Measurements from ENCODE around the gene RBM4B. TPM values are rescaled to one million over a fixed set of nuclear protein-coding genes. Genes with fewer than 3 reads are reported as not detected.
A peak's percentile ranks its signal among the peaks of the same experiment; 100 is the strongest.
"Not testable (repeated sequence)": the region's sequence is repeated elsewhere in the genome, so short reads cannot be mapped to it uniquely, and the experiment has no call there.

RBM4B gene
- polyA plus RNA-seq, 2 donors: 12.0 to 12.8 TPM

DNA sequence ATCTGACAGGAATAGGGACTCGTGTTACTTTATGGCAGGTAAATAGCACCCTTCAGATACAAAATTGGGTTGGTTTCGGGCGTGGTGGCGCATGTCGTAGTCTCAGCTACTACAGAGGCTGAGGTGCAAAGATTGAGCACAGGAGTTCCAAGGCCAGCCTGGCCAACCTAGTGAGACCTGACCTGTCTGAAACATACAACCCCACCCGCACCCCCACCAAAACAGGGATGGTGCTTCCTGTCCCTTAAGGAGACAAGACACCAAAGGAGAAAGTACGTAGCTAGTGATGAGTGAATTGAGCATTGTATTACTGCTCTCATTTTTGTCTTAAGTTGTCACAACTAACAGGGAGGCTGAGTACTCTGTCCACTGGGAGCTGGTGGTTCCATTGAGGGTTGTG lies 25.0 kb downstream of the RBM4B start:
- Histone ChIP-seq H3K4me3 (ENCODE audit: low read depth in 1 of 2, low read length in 2 of 2) (no peak overlapping the region), H3K27ac (ENCODE audit: low read depth in 2 of 2, low read length in 1 of 2) (no peak overlapping the region), H3K4me1 (ENCODE audit: control insufficient read depth in 2 of 2, insufficient read depth in 2 of 2, low read length in 1 of 2) (no peaks in the 10 kb centered on the region), H3K9me3 (ENCODE audit: control insufficient read depth in 2 of 2, insufficient read depth in 1 of 2, low read depth in 1 of 2, low read length in 1 of 2) (no peaks in the 10 kb centered on the region), H3K27me3 (ENCODE audit: control insufficient read depth in 1 of 2, insufficient read depth in 2 of 2, low read length in 2 of 2) (no peaks in the 10 kb centered on the region), H3K36me3 (ENCODE audit: control insufficient read depth in 2 of 2, insufficient read depth in 2 of 2, low read length in 1 of 2) (peaks cover 0 to 11% of the 10 kb centered on the region in 2 donors)
- WGBS, 2 donors: 86 to 90% methylated on average over 7 of the region's 7 CpGs

DNA sequence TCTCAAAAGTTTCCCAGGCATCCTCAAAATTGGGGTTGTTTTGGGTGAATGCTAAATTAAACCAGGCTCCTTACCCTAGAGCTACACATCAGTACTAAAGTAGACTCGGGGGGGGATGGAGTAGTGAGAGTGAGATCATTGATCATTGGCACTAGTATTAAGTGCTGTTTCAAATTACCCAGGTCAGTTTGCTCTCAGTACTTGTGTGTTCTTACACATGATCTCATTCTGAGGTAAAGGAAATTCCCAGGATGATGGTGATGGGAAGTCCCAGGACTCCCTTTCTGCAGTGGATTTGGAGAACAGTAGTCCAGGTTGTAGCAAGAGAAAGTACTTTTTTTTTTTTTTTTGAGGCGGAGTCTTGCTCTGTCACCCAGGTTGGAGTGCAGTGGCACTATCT lies 26.7 kb downstream of the RBM4B start:
- WGBS, 2 donors: 83 to 94% methylated on average over 2 of the region's 2 CpGs
- peaks cover under 1 to 2% of the 10 kb centered on the region in 2 donors for H3K4me1 ChIP-seq (ENCODE audit: control insufficient read depth in 2 of 2, insufficient read depth in 2 of 2, low read length in 1 of 2)
- no peak overlapping the region for H3K27ac ChIP-seq (ENCODE audit: low read depth in 2 of 2, low read length in 1 of 2)
- peaks cover 4 to 20% of the 10 kb centered on the region in 2 donors for H3K36me3 ChIP-seq (ENCODE audit: control insufficient read depth in 2 of 2, insufficient read depth in 2 of 2, low read length in 1 of 2)
- H3K4me3 ChIP-seq (ENCODE audit: low read depth in 1 of 2, low read length in 2 of 2): no peak overlapping the region
- H3K9me3 ChIP-seq (ENCODE audit: control insufficient read depth in 2 of 2, insufficient read depth in 1 of 2, low read depth in 1 of 2, low read length in 1 of 2): no peaks in the 10 kb centered on the region
- H3K27me3 ChIP-seq (ENCODE audit: control insufficient read depth in 1 of 2, insufficient read depth in 2 of 2, low read length in 2 of 2): no peaks in the 10 kb centered on the region

DNA sequence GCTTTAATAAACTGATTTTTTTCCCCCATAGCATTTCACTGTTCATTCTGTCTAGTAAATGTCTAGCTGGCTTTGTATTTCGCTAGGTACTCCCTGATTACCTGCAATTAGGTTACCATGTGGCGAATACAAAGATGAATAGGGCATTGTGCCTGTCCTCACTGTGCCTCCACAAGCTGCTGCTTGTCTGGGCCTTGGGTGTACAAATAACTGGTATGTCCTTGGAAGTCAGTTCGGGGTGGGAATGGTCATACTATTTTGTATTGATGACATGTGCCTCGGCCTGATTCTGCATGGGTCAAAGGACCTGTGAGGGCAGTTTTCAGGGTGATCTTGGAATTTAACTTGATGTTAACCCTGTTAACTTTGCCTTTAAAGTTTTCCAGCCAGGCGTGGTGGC lies 27.8 kb downstream of the RBM4B start:
- no peak overlapping the region for H3K4me3 ChIP-seq (ENCODE audit: low read depth in 1 of 2, low read length in 2 of 2)
- WGBS, 2 donors: 86 to 87% methylated on average over 5 of the region's 5 CpGs
- H3K27ac ChIP-seq (ENCODE audit: low read depth in 2 of 2, low read length in 1 of 2): no peak overlapping the region
- no peaks in the 10 kb centered on the region for H3K27me3 ChIP-seq (ENCODE audit: control insufficient read depth in 1 of 2, insufficient read depth in 2 of 2, low read length in 2 of 2)
- H3K4me1 ChIP-seq (ENCODE audit: control insufficient read depth in 2 of 2, insufficient read depth in 2 of 2, low read length in 1 of 2): peaks cover 4% of the 10 kb centered on the region in 2 donors
- H3K9me3 ChIP-seq (ENCODE audit: control insufficient read depth in 2 of 2, insufficient read depth in 1 of 2, low read depth in 1 of 2, low read length in 1 of 2): no peaks in the 10 kb centered on the region
- peaks cover 5 to 23% of the 10 kb centered on the region in 2 donors for H3K36me3 ChIP-seq (ENCODE audit: control insufficient read depth in 2 of 2, insufficient read depth in 2 of 2, low read length in 1 of 2)

DNA sequence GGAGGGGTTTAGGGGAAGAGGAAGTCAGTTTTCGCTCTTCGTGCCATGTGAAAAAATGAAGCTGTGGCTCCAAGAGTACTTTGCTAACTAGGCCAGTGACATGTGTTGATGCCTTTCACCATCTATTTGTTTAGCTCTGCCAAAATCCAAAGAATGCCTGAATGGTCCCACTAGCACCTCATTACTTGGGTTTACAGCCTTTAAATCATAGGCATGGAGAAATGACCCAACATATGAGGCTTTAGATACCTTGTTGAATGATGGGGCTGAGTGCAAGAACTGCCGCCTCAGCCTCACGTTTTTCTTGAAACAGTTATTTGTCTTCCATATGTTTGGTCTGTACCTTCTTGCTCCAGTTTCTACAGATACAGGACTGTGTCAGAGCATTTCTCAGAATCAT lies 30.9 kb downstream of the RBM4B start:
- 77 to 84% methylated on average over 4 of the region's 4 CpGs for WGBS, 2 donors
- no peaks in the 10 kb centered on the region for H3K27me3 ChIP-seq (ENCODE audit: control insufficient read depth in 1 of 2, insufficient read depth in 2 of 2, low read length in 2 of 2)
- peaks cover 10 to 28% of the 10 kb centered on the region in 2 donors for H3K36me3 ChIP-seq (ENCODE audit: control insufficient read depth in 2 of 2, insufficient read depth in 2 of 2, low read length in 1 of 2)
- H3K4me1 ChIP-seq (ENCODE audit: control insufficient read depth in 2 of 2, insufficient read depth in 2 of 2, low read length in 1 of 2): peaks cover 8 to 11% of the 10 kb centered on the region in 2 donors
- no peak overlapping the region for H3K27ac ChIP-seq (ENCODE audit: low read depth in 2 of 2, low read length in 1 of 2)
- no peak overlapping the region for H3K4me3 ChIP-seq (ENCODE audit: low read depth in 1 of 2, low read length in 2 of 2)
- H3K9me3 ChIP-seq (ENCODE audit: control insufficient read depth in 2 of 2, insufficient read depth in 1 of 2, low read depth in 1 of 2, low read length in 1 of 2): no peaks in the 10 kb centered on the region

DNA sequence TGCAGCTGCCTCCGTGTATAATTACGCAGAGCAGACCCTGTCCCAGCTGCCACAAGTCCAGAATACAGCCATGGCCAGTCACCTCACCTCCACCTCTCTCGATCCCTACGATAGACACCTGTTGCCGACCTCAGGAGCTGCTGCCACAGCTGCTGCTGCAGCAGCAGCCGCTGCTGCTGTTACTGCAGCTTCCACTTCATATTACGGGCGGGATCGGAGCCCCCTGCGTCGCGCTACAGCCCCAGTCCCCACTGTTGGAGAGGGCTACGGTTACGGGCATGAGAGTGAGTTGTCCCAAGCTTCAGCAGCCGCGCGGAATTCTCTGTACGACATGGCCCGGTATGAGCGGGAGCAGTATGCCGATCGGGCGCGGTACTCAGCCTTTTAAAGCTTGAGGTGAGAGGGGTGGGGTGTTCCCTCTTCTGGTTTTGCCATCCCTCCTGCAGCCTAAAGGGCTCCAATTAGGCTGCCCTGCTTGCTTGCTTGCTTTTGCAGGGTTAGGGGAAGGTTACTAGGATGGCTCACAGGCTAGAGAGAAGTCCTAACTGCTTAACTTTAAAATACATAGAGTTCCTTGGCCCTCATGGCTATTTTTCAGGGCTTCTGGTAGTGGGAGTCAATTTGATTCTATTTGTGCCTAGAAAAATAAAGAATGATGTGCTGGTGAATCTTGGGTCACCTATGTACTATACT lies 33.8 kb downstream of the RBM4B start:
- H3K9me3 ChIP-seq (ENCODE audit: control insufficient read depth in 2 of 2, insufficient read depth in 1 of 2, low read depth in 1 of 2, low read length in 1 of 2): no peaks in the 10 kb centered on the region
- H3K4me1 ChIP-seq (ENCODE audit: control insufficient read depth in 2 of 2, insufficient read depth in 2 of 2, low read length in 1 of 2): peaks cover 8 to 14% of the 10 kb centered on the region in 2 donors
- H3K27me3 ChIP-seq (ENCODE audit: control insufficient read depth in 1 of 2, insufficient read depth in 2 of 2, low read length in 2 of 2): no peaks in the 10 kb centered on the region
- H3K36me3 ChIP-seq (ENCODE audit: control insufficient read depth in 2 of 2, insufficient read depth in 2 of 2, low read length in 1 of 2): peaks cover 19 to 26% of the 10 kb centered on the region in 2 donors
- H3K27ac ChIP-seq (ENCODE audit: low read depth in 2 of 2, low read length in 1 of 2): no peak overlapping the region
- no peak overlapping the region for H3K4me3 ChIP-seq (ENCODE audit: low read depth in 1 of 2, low read length in 2 of 2)
- 82 to 89% methylated on average over 24 of the region's 24 CpGs for WGBS, 2 donors

DNA sequence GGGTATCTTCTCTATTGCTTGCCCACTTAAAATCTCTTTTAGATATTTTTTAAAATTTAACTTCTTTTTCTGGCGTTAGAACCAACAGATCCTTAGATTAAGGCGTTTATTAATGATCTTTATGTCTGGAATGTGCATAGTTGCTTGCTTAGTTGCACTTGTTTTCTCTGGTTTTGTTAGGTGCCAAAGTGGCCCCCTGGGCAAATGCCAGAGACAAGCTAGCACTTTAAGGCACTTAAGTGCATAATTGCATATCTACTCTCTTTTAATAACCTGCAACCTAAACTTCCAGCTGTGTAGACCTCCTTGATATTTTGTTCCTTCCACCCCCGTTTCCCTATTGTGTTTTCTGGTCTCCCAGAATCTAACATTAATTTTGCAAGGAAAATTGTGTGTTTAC lies 35.9 kb downstream of the RBM4B start:
- H3K27ac ChIP-seq (ENCODE audit: low read depth in 2 of 2, low read length in 1 of 2): no peak overlapping the region
- H3K4me1 ChIP-seq (ENCODE audit: control insufficient read depth in 2 of 2, insufficient read depth in 2 of 2, low read length in 1 of 2): peaks cover 8 to 18% of the 10 kb centered on the region in 2 donors
- H3K36me3 ChIP-seq (ENCODE audit: control insufficient read depth in 2 of 2, insufficient read depth in 2 of 2, low read length in 1 of 2): peaks cover 19 to 24% of the 10 kb centered on the region in 2 donors
- H3K4me3 ChIP-seq (ENCODE audit: low read depth in 1 of 2, low read length in 2 of 2): peak overlapping the region in 1 of 2 donors; percentile 42
- 15 to 19% methylated on average over 3 of the region's 3 CpGs for WGBS, 2 donors
- H3K9me3 ChIP-seq (ENCODE audit: control insufficient read depth in 2 of 2, insufficient read depth in 1 of 2, low read depth in 1 of 2, low read length in 1 of 2): no peaks in the 10 kb centered on the region
- no peaks in the 10 kb centered on the region for H3K27me3 ChIP-seq (ENCODE audit: control insufficient read depth in 1 of 2, insufficient read depth in 2 of 2, low read length in 2 of 2)

DNA sequence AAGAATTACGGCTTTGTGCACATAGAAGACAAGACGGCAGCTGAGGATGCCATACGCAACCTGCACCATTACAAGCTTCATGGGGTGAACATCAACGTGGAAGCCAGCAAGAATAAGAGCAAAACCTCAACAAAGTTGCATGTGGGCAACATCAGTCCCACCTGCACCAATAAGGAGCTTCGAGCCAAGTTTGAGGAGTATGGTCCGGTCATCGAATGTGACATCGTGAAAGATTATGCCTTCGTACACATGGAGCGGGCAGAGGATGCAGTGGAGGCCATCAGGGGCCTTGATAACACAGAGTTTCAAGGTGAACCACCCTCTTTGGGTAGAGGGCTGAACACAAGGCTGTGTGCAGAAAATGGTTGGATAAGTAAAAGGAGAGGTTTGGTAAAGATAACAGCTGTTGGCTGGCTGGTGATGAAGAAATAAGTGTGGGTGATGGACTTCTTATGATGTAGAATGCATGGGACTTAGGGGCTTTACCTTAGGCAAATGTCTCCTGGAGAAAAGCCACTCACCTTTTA lies 37.8 kb downstream of the RBM4B start:
- WGBS, 2 donors: 47 to 52% methylated on average over 8 to 9 of the region's 10 CpGs
- Histone ChIP-seq H3K4me3 (ENCODE audit: low read depth in 1 of 2, low read length in 2 of 2) (peak overlapping the region; percentile 96 to 100), H3K36me3 (ENCODE audit: control insufficient read depth in 2 of 2, insufficient read depth in 2 of 2, low read length in 1 of 2) (peaks cover 14 to 18% of the 10 kb centered on the region in 2 donors), H3K4me1 (ENCODE audit: control insufficient read depth in 2 of 2, insufficient read depth in 2 of 2, low read length in 1 of 2) (peaks cover 5 to 14% of the 10 kb centered on the region in 2 donors)
- H3K27me3 ChIP-seq (ENCODE audit: control insufficient read depth in 1 of 2, insufficient read depth in 2 of 2, low read length in 2 of 2); H3K9me3 ChIP-seq (ENCODE audit: control insufficient read depth in 2 of 2, insufficient read depth in 1 of 2, low read depth in 1 of 2, low read length in 1 of 2); H3K27ac ChIP-seq (ENCODE audit: low read depth in 2 of 2, low read length in 1 of 2): not testable (repeated sequence)

DNA sequence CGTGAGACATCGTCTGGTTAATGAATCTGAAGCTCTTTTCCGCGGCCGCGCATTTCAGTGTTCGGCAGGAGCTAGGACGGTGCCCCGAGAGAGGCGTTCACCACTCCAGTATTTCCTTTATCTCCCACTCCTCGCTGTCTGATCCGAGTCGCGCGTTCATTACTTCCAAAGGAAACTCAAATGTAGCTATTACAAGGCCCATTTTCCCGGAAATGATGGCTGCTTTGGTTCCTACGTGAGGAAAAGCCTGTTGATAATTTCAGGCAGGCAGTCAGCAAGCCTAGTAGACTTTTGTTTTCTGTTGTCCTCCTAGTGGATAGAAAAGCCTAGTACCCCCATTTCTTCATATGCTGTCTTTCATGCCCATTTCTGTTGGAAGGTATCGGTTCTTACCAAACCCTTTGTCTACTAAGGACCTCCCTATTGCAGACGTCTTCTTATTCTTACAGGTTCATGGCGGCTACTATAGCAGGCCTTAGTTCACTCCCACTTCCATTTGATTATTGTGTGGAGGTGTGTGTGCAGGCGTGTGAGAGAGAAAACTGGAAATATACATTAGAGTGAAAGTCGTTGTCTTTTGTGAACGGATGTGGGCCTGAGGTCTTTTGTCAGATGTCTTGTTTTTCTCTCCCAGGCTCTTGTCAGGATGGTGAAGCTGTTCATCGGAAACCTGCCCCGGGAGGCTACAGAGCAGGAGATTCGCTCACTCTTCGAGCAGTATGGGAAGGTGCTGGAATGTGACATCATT lies 38.4 kb downstream of the RBM4B start:
- Histone ChIP-seq H3K36me3 (ENCODE audit: control insufficient read depth in 2 of 2, insufficient read depth in 2 of 2, low read length in 1 of 2) (peaks cover 14 to 18% of the 10 kb centered on the region in 2 donors), H3K27me3 (ENCODE audit: control insufficient read depth in 1 of 2, insufficient read depth in 2 of 2, low read length in 2 of 2) (no peaks in the 10 kb centered on the region), H3K4me3 (ENCODE audit: low read depth in 1 of 2, low read length in 2 of 2) (peak overlapping the region; percentile 96 to 100), H3K4me1 (ENCODE audit: control insufficient read depth in 2 of 2, insufficient read depth in 2 of 2, low read length in 1 of 2) (peaks cover 5 to 14% of the 10 kb centered on the region in 2 donors), H3K9me3 (ENCODE audit: control insufficient read depth in 2 of 2, insufficient read depth in 1 of 2, low read depth in 1 of 2, low read length in 1 of 2) (no peaks in the 10 kb centered on the region), H3K27ac (ENCODE audit: low read depth in 2 of 2, low read length in 1 of 2) (peak overlapping the region; percentile 95 to 99)
- WGBS, 2 donors: 2% methylated on average over 27 of the region's 27 CpGs

DNA sequence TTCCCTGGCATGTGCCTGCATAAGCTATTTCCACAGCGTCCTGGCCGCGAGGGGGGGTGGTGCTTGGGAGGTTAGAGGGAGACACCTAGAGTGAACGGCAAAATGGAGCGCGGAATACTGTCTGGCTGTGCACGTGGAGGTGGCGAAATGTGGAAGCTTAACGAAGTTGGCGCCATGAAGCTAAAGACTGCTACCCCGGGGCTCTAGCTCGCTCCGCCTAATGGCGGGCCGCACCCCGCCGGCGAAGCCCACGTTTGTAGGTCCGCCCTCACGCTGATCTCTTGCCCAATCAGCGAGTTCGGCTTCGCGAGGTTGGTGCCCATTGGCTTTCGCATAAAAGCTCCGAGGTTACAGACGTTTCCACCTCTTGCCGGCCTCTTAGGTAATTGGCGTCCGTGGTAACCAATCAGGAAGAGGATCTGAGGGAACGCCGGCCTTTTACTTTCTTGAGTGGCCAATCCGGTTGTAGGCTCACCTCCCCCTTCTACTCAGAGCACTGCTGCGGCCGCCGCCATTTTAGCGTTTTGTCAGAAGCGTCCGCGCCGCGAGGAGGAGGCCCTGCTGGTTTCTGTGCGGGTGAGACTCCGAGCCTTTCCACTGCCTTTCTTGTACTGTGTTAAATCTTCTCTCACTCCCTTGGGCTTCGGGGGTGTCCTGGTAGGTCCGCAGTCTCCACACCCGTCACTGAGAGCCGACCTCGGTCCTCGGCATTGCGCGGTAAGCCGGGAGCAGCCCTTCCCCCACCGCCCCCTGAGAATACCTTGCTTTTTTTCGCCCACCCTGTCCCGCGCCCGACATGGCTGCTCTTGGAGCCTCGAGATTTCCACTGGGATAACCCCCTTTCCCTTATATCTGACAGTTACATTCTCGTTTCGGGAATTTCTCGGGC lies 39.3 kb downstream of the RBM4B start, which contains the start of gene RBM4:
Gene RBM4, plus strand, starts transcription at position 527 of the 889 bp plus-strand sequence. CDS start 1,009 bp downstream, outside the sequence.
- Histone ChIP-seq H3K4me3 (ENCODE audit: low read depth in 1 of 2, low read length in 2 of 2) (peak within 1 kb of the TSS; percentile 96 to 100), H3K4me1 (ENCODE audit: control insufficient read depth in 2 of 2, insufficient read depth in 2 of 2, low read length in 1 of 2) (peaks cover 0 to 9% of the 10 kb centered on the region in 2 donors), H3K27ac (ENCODE audit: low read depth in 2 of 2, low read length in 1 of 2) (peak within 1 kb of the TSS; percentile 95 to 99), H3K9me3 (ENCODE audit: control insufficient read depth in 2 of 2, insufficient read depth in 1 of 2, low read depth in 1 of 2, low read length in 1 of 2) (no peaks in the 10 kb centered on the region), H3K36me3 (ENCODE audit: control insufficient read depth in 2 of 2, insufficient read depth in 2 of 2, low read length in 1 of 2) (peaks cover 10 to 11% of the 10 kb centered on the region in 2 donors), H3K27me3 (ENCODE audit: control insufficient read depth in 1 of 2, insufficient read depth in 2 of 2, low read length in 2 of 2) (no peaks in the 10 kb centered on the region)
- 0 to 1% methylated on average over 63 of the region's 63 CpGs for WGBS, 2 donors
